ENCODE data around the gene GPR137.
"Not testable (repeated sequence)": the region's sequence is repeated elsewhere in the genome, so short reads cannot be mapped to it uniquely, and the experiment has no call there.

Gene GPR137

GRCh38 chr11:64322925-64323260 lies 37.2 kb downstream of the GPR137 start:
- DNase-seq = no peak

- no peak for DNase-seq
Measured at GRCh38 chr11:64323373-64323772, 37.7 kb downstream of the GPR137 start.

GRCh38 chr11:64323984-64324383 lies 38.3 kb downstream of the GPR137 start:
- not testable (repeated sequence) for DNase-seq

GRCh38 chr11:64324692-64325469 lies 39.2 kb downstream of the GPR137 start:
- DNase-seq = no peak

GRCh38 chr11:64327375-64327774 lies 41.7 kb downstream of the GPR137 start:
- DNase-seq = no peak

GRCh38 chr11:64327993-64328392 lies 42.3 kb downstream of the GPR137 start:
- no peak for DNase-seq

- DNase-seq = no peak
Measured at GRCh38 chr11:64330888-64331287, 45.2 kb downstream of the GPR137 start.

- DNase-seq = peak; percentile 46
Measured at GRCh38 chr11:64331569-64332371, 46.1 kb downstream of the GPR137 start.

GRCh38 chr11:64333556-64333955 lies 47.9 kb downstream of the GPR137 start:
- DNase-seq = no peak

GRCh38 chr11:64334764-64335735 lies 49.4 kb downstream of the GPR137 start:
- no peak for DNase-seq

GRCh38 chr11:64337538-64338249 lies 52.0 kb downstream of the GPR137 start:
- DNase-seq = no peak

- no peak for DNase-seq
Measured at GRCh38 chr11:64338716-64339115, 53.1 kb downstream of the GPR137 start.
